BJ (cell line): ENCODE data around the gene MYO18B. TPM values are rescaled to one million over a fixed set of nuclear protein-coding genes. Genes with fewer than 3 reads are reported as not detected.

Experiments
- CTCF ChIA-PET: fragments of 350-600 bp; formaldehyde crosslinking; extraction: SDS; loops from one replicate; lab custom pipeline; 2021; ENCODE audit warnings: antibody characterized with exemption, inconsistent platforms; lab: Yijun Ruan, JAX
- POLR2A ChIA-PET: fragments of 300-600 bp; sonication (Branson Sonifier 250); formaldehyde crosslinking; extraction: SDS; loops from one replicate; lab custom pipeline; 2021; ENCODE audit warnings: antibody characterized with exemption; lab: Charles Lee
- DNase-seq: peaks from one replicate; pipeline ENCODE4 v3.0.0-alpha.2; 2011; ENCODE audit warnings: low read depth
- H3K27me3 ChIP-seq: 2 replicates; pipeline ENCODE4 v1.6.0; 2011; ENCODE audit warnings: low read length; ENCODE audit not compliant: control insufficient read depth, insufficient read depth
- H3K36me3 ChIP-seq: 2 replicates; pipeline ENCODE4 v1.5.1; 2011; ENCODE audit warnings: low read length; ENCODE audit not compliant: control insufficient read depth, insufficient read depth
- H3K4me3 ChIP-seq: 2 replicates; pipeline ENCODE4 v1.5.1; 2011; ENCODE audit warnings: low read depth, mild to moderate bottlenecking, control low read depth, low read length
- polyA plus RNA-seq: library from polyadenylated mRNA; depleted of rRNA; stranded (reverse); fragments of >200 nt; gene quantifications from 2 replicates; pipeline ENCODE4 v1.2.3, GENCODE V29; 2011
- TF ChIP-seq, protein P1 (sequence below): IDR thresholded peaks from 2 replicates; pipeline ENCODE4 v1.5.1; 2011; ENCODE audit warnings: low read depth, mild to moderate bottlenecking, control low read depth, inconsistent platforms, low read length, moderate library complexity; ENCODE audit not compliant: insufficient read depth

Gene MYO18B
- polyA plus RNA-seq, 1 experiment, result not detected

DNA sequence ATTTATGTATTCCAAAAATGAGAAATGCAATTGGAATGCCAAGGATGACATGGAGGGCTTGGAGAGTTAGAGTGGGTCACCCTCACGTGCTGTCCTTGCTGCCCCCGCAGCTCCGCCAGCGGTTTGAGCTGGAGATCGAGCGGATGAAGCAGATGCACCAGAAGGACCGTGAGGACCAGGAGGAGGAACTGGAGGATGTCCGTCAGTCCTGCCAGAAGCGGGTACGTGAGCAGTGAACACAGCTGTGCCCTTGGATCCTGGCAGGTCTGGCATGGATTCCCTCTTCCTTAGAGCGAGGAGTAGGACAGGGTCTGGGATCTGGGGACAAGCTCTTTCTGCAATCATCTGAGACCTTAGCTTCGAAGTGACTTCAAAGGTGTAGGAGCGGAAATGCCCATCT lies 166.2 kb downstream of the MYO18B start:
- ChIA-PET CTCF (no interaction called here), POLR2A (no interaction called here)
- TF ChIP-seq, protein P1, sequence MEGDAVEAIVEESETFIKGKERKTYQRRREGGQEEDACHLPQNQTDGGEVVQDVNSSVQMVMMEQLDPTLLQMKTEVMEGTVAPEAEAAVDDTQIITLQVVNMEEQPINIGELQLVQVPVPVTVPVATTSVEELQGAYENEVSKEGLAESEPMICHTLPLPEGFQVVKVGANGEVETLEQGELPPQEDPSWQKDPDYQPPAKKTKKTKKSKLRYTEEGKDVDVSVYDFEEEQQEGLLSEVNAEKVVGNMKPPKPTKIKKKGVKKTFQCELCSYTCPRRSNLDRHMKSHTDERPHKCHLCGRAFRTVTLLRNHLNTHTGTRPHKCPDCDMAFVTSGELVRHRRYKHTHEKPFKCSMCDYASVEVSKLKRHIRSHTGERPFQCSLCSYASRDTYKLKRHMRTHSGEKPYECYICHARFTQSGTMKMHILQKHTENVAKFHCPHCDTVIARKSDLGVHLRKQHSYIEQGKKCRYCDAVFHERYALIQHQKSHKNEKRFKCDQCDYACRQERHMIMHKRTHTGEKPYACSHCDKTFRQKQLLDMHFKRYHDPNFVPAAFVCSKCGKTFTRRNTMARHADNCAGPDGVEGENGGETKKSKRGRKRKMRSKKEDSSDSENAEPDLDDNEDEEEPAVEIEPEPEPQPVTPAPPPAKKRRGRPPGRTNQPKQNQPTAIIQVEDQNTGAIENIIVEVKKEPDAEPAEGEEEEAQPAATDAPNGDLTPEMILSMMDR, result no peak
- no peaks in the 10 kb centered on the region for H3K27me3 ChIP-seq
- H3K4me3 ChIP-seq, result no peak overlapping the region
- H3K36me3 ChIP-seq, result no peaks in the 10 kb centered on the region
- no peak for DNase-seq

DNA sequence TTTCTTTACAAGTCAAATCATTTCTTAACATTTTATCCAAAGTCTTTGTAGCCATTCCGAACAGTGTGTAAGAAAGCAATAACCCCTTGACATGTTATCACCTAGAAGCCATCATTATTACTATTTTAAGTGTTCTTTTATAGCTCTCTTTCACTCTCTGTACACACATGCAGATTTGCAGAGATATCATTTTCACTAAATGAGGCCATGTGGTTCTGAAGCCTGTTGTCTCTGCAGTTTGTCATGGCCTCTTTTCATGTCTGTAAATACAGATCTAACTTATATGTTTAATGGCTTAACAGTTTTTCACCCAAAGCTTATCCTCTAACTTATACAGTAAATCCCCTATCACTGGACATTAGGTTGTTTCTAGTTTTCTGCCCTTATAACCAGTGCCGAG lies 166.8 kb downstream of the MYO18B start:
- Histone ChIP-seq H3K36me3 (no peaks in the 10 kb centered on the region), H3K4me3 (no peak overlapping the region), H3K27me3 (no peaks in the 10 kb centered on the region)
- TF ChIP-seq, protein P1, result no peak
- no peak for DNase-seq
- CTCF ChIA-PET, result no interaction called here
- POLR2A ChIA-PET, result no interaction called here

DNA sequence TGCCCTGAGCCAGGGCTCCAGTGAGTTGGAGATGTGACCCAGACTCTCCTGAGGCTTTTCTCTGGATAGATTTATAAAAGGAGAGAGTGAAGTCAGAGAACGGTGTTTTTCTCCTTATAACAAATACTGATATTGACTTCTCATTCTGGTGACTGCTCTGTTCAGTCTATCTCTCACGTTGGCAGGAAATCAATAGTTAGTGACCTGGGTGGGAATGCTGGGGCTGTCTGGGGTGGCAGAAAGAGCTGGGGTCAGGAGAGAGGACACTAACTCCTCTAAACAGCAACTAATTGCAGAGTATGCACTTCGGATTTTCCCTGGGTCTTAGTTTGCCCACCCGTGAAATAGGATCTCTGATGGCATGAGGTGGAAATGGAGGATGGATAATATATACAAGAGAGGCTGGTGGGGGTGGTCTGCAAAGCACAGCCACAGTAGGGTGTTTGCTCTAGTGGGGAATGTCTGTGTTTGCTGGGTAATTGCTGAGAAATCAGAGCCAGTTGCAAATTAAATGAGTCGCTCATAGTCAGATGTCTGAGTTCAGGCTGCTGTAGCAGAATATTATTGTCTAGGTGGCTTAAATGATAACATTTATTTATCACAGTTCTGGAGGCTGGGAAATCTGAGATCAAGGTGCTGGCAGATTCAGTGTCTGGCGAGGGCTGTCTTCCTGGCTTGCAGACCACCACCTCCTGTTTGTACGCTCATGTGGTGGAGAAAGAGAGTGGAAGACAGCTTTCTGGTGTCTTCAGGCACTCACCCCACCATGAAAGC lies 167.8 kb downstream of the MYO18B start:
- CTCF ChIA-PET, result interaction anchor here (1.6 kb wide), 1 partner anchor 9 kb away, joined by 3 read pairs; no protein-coding TSS in a partner anchor
- TF ChIP-seq, protein P1, result no peak
- DNase-seq, result no peak
- no peak overlapping the region for H3K4me3 ChIP-seq
- H3K36me3 ChIP-seq, result no peaks in the 10 kb centered on the region
- no peaks in the 10 kb centered on the region for H3K27me3 ChIP-seq
- POLR2A ChIA-PET, result no interaction called here

DNA sequence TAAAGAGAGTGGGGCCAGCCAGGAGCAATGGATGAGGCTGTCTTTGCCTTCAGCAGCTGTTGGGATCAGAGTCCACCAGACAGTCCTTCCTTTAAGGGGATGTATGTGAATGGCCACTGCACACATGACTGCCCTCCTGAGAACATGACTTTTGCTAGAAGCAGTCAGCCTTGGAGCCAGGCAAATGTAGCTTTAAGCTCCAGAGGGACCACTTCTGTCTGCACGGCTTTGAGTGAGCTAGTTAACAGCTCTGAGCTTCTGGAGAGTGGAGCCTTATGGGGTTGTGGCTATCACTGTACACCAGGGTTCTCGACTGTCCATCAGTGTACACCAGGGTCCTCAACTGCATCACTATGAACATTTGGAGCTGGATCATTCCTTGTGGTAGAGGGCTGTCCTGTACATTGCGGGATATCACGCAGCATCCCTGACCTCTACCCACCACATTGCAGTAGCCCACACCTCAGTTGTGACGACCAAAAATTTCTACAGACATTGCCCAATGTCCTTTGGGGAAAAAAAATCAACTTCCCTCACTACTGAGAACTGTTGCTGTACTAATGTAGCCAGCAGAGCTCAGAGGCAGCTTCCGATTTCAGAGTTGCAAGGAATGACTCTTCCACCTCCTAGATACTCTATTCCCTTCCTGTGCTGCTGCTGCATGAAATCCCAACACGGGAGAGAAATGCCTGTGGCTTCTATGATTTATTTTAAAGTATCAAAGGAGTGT lies 169.4 kb downstream of the MYO18B start:
- H3K36me3 ChIP-seq, result no peaks in the 10 kb centered on the region
- no peaks in the 10 kb centered on the region for H3K27me3 ChIP-seq
- CTCF ChIA-PET, result interaction anchor here (1.1 to 1.6 kb wide), 2 partner anchors 8 to 22 kb away, joined by 3 read pairs; no protein-coding TSS in a partner anchor
- POLR2A ChIA-PET, result no interaction called here
- H3K4me3 ChIP-seq, result no peak overlapping the region
- TF ChIP-seq, protein P1, result no peak
- DNase-seq, result no peak

DNA sequence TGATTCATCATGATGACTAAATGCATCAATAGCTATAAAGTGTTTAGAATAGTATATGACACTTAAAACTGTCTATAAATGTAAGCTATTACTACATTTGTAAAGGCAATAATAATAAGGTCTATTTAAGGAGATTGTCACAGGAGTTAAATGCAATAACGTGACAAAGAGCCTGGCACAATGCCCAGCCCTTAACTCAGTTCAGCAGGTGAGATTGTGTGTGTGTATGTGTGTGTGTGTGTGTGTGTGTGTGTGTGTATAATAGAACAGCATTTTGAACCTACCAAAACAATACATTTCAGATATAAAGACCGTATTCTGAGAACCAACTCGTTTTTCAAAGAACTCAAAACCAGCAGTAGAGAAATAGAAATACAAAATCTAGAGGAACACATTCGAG lies 177.5 kb downstream of the MYO18B start:
- Histone ChIP-seq H3K27me3 (no peaks in the 10 kb centered on the region), H3K4me3 (no peak overlapping the region), H3K36me3 (no peaks in the 10 kb centered on the region)
- TF ChIP-seq, protein P1, result no peak
- no peak for DNase-seq
- ChIA-PET CTCF (interaction anchor here (1.3 kb wide), 1 partner anchor 9 kb away, joined by 3 read pairs; no protein-coding TSS in a partner anchor), POLR2A (no interaction called here)
